Fibroblast of villous mesenchyme (primary cell): ENCODE measurements around the gene SYNGR2. TPM values are rescaled to one million over a fixed set of nuclear protein-coding genes. Genes with fewer than 3 reads are reported as not detected.

Experiments
- DNase-seq: peaks from one replicate; pipeline ENCODE4 v3.0.0-alpha.2; 2010; ENCODE audit warnings: low read depth
- H3K4me3 ChIP-seq: 2 replicates; pipeline ENCODE4 v1.5.1; 2011; ENCODE audit warnings: low read depth, mild to moderate bottlenecking, low read length
- total RNA-seq: library from RNA; depleted of rRNA; stranded (reverse); fragments of >200 nt; gene quantifications from 2 replicates; pipeline ENCODE4 v1.2.3, GENCODE V29; 2012
- TF ChIP-seq, protein P1 (sequence below): IDR thresholded peaks from 2 replicates; pipeline ENCODE4 v1.5.1; 2012; ENCODE audit warnings: low read depth, mild to moderate bottlenecking, low read length; ENCODE audit not compliant: insufficient read depth

The SYNGR2 gene
- total RNA-seq, 1 donor = 16.0 TPM

DNA sequence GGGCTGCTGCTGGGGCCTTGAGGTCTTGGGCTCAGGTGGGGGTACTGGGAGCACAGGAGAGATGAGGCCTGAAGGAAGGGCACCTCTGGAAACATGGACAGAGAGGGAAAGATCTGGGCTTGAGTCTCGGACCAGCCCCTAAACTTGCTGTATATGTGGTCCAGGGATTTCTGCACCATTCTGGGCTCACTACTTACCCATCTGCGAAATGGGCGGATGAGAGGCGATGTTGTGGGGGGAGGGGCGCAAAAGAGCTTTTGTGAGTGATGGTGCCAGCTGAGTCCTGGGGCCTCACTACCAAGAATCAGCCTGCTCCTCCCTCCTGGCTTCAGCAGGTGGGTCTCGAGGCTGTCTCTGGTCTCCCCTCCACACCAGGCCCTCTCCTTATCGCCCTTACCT, 21.9 kb upstream of the SYNGR2 start:
- TF ChIP-seq, protein P1, sequence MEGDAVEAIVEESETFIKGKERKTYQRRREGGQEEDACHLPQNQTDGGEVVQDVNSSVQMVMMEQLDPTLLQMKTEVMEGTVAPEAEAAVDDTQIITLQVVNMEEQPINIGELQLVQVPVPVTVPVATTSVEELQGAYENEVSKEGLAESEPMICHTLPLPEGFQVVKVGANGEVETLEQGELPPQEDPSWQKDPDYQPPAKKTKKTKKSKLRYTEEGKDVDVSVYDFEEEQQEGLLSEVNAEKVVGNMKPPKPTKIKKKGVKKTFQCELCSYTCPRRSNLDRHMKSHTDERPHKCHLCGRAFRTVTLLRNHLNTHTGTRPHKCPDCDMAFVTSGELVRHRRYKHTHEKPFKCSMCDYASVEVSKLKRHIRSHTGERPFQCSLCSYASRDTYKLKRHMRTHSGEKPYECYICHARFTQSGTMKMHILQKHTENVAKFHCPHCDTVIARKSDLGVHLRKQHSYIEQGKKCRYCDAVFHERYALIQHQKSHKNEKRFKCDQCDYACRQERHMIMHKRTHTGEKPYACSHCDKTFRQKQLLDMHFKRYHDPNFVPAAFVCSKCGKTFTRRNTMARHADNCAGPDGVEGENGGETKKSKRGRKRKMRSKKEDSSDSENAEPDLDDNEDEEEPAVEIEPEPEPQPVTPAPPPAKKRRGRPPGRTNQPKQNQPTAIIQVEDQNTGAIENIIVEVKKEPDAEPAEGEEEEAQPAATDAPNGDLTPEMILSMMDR = no peak
- H3K4me3 ChIP-seq = no peak overlapping the region
- no peak for DNase-seq

DNA sequence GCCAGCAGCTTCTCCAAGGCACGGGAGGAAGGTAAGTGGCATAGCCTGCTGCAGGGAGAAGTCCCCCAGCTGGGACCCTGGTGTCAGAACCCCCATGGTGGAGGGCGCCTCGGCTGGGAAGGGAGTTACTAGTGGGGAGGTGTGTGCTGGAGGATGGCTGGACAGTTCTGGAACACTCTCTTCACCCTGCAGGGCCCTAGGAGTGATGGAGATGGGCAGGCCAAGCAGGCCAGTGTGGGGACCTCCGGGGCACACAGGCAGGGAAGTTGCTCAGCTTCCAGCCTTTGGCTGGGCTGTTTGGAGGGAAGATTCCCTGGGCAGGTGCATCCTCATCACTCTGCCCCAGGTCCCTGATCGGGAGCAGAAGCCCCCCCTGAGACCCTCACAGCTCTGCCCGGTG, 21.5 kb upstream of the SYNGR2 start:
- DNase-seq = no peak
- TF ChIP-seq, protein P1 = no peak
- no peak overlapping the region for H3K4me3 ChIP-seq

DNA sequence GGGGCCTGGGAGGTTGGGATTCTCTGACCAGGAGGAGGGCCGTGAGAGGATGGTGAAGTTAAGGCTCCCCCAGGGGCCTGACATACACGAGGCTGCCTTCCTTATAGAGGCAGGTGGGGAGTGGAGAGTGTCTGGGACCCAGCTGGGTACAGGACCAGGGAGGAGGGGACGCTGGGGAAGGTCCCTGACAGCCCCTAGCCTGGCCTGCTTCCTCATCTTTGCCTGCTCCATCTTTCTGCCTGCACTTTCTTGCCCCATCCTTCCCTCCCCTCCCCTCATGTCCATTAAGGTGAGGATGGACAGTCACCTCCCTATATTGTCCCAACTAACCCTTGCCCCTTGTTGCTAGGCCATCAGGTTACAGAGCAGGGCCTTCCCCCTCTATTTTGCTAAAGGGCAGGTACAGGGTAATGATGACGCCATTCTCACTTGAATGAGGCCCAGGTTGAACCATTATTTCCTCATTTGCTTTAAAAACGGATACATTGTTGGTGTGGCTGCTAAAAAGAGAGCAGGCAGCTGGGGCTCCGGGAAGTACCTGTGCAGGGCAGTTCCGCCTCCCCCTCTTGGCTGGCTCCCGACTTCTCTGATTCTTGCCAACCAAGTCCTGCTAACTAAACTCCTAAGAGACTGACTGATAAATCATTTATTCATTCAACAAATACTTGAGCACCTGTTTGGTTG, 20.9 kb upstream of the SYNGR2 start:
- TF ChIP-seq, protein P1 = no peak
- no peak overlapping the region for H3K4me3 ChIP-seq
- no peak for DNase-seq

DNA sequence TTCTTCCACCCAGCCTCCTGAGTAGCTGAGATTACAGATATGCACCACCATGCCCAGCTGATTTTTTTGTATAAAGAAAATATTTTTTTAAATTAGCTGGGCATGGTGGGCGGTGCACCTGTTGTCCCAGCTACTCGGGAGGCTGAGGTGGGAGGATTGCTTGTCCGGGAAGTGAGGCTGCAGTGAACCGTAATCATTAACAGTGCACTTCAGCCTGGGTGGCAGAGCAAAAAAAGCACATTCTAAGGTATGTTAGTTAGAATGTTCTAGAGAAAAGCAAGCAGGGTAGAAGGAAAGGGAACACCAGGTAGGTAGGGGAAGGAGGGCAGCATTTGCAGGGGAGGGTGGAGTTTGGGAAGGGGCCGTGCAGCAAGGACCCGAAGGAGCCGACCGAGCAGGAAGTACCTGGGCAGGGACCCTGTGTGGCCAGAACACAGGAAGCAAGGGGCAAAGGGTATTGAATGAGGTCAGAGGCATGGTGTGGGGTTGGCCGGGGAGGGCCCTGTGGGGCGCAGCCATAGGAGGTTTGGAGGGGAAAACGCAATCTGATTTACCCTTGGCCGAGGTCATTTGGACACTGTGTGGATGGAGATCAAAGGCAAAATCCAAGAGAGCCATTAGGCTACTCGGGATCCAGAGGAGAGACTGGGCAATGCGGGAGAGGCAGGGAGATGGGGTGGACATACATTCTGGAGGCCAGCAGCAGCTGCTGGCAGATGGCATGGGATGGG, 19.9 kb upstream of the SYNGR2 start:
- TF ChIP-seq, protein P1 = no peak
- no peak overlapping the region for H3K4me3 ChIP-seq
- DNase-seq = no peak

DNA sequence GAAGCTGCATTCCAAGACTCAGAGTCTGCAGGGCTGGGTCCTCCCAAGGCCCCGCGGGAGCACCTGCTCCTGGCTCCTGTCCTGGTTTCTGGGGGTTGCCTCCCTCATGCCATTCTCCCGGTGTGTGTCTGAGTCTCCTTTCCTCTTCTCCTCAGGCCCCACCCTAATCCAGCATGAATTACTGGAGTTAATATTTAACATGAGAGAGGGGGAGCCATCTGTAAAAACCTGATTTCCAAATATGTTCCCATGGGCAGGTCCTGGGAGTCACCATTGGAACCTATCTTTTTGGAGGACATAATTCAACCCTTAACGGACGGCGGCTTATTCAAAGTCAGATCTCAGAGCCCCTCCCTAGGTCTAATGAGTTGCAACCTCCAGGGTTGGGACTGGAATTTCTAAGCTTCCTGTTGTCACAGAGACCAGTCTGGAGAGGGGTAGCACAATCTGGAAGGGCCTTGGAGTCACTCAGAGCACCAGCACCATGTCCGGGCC, 16.8 kb upstream of the SYNGR2 start:
- no peak for DNase-seq
- TF ChIP-seq, protein P1 = no peak
- no peak overlapping the region for H3K4me3 ChIP-seq

DNA sequence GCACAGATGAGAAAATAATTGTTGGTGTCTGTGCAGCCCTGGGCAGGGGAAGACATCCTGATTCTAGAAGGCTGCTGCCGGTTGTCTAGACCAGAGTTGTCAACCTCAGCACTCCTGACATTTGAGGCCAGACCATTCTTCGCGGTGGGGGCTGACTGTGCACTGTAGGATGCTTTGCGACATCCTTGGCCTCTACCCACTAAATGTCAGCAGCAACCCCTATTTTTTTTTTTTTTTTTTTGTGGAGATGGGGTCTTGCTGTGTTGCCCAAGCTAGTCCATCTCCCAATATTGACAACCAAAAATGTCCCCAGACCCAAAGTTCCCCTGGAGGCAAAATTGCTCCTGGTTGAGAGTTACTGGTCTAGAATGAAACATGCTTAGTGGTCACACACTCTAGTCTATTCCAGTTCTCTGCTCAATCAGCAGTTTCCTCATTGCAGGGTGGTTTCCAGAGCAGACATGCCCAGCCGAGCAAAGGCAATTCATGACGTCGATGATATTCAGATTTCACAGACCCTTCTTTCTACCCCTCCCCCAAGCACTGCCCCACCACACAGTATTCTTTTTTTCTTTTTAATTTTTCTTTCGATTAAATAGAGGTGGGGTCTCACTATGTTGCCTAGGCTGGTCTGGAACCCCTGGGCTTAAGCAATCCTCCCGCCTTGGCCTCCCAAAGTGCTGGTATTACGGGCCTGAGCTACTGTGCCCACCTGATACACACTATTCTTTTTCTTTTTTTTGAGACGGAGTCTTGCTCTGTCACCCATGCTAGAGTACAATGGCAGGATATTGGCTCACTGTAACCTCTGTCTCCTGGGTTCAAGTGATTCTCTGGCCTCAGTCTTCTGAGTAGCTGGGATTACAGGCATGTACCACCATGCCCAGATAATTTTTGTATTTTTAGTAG, 13.2 kb upstream of the SYNGR2 start:
- no peak overlapping the region for H3K4me3 ChIP-seq
- TF ChIP-seq, protein P1 = no peak
- no peak for DNase-seq
